Measurements from ENCODE around the gene GALNT16. TPM values are rescaled to one million over a fixed set of nuclear protein-coding genes. Genes with fewer than 3 reads are reported as not detected.

The GALNT16 gene
- total RNA-seq, 1 experiment from 2014 or later, result not detected

DNA sequence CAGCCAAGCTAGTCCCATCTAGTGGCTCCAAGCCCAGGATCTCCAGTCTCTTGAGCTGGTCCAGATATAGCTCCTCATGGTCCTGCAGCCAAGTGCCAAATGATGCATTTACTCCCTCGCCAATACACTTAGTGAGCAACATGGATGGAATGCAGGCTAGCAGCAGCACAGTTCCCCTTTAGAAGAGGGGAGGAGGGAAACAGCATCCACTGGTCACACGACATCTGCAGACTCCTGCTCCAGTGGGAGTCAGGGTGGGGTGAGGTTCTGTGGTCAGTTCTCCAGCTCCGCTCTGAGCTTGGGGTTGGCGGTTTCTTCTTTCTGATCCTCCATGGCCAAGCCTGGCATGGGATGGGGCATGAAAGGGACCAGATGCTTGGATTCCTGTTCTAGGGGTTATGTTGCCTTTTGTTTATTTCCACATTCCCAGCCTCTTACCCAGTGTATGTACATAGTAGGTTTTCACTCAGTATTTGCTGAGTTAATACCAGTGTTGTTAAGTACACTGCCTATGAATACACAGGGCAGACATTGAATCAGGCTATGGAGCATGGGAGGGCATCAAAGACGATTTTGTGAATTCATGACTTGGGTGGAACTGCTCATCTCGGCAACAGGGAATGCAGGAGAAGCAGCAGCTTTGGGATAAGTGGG is 57.3 kb downstream of the GALNT16 start:
- DNase-seq (ENCODE audit: low spot score), result peak; percentile 0

DNA sequence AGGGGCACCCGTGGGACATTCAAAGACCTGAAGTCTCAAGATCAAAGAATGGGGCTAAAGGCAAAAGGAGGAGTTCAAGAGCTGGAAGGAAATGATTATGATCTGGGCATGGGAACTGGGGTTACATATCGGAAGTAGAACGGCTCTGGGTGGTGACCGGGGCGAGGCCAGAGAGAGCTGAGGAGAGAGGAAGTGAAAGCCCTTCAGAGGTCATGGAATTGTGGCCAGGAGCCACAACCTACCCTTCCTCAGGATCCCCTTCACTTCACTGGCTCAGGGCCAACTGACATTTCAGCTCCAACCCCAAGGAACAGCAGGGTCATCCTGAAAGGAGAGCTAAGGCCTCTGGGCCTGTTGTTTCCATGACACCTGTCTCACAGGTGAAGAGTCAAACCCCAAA is 57.8 kb downstream of the GALNT16 start:
- no peak for DNase-seq (ENCODE audit: low spot score)

DNA sequence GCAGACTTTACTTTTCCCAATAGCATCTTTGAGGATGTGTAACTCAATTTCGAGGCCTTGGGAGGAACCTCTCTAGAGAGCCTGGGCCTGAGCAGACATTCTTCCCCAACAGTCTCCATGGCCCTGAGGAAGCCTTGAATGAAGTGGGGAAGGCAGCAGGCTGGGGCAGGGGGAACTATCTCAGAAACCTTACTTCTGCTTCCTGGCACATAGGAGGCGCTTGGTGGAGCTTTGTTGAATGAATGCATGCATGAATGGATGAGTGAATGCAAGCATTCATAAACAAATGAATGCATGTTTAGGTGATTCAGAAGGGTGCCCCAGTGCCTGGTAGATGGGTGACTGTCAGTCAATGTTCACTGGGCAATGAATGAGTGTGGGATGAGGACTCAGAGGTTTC is 58.3 kb downstream of the GALNT16 start:
- DNase-seq (ENCODE audit: low spot score), result no peak

DNA sequence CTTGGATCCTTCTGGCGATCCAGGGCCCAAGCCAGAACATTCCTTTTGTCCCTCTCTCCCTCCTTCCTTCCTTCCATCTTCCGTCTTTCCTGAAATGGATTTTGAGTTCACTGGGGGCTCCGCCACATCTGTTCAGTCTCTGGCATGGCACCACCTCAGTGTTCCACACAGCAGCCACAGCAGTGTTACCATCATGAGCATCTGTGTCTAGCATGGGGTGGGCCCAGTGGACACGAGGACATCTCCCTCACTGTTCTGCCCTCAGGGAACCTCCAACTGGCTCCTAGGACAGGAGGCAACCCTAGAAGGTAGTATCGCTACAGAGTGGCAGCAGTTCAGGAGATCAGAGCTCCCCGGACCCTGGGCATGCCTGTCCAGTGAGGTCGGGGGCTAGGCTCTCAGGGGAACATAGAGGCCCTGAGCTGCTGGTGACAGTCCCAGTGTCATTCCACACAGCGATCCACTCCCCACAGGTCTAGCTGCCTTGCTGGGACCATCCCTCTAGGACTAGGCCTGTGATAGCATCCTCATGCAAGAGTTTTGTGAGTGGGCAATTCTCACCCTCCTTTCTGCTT is 59.0 kb downstream of the GALNT16 start:
- DNase-seq (ENCODE audit: low spot score), result no peak

DNA sequence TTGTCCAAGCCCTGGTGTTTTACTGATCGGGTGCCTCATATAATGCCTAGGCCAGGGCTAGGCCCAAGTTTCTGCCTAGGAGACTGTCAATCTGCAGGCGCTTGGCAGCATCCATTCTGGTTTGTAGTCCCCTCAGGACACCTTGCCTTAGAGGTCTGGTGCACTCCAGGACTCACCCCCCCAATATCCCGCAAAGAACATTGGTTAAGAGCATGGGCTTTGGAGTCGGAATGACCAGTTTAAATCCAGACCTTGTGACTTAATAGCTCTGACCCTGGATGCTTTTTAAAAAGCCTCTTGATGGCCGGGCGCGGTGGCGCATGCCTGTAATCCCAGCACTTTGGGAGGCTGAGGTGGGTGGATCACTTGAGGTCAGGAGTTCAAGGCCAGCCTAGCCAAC is 60.0 kb downstream of the GALNT16 start:
- DNase-seq (ENCODE audit: low spot score), result no peak

DNA sequence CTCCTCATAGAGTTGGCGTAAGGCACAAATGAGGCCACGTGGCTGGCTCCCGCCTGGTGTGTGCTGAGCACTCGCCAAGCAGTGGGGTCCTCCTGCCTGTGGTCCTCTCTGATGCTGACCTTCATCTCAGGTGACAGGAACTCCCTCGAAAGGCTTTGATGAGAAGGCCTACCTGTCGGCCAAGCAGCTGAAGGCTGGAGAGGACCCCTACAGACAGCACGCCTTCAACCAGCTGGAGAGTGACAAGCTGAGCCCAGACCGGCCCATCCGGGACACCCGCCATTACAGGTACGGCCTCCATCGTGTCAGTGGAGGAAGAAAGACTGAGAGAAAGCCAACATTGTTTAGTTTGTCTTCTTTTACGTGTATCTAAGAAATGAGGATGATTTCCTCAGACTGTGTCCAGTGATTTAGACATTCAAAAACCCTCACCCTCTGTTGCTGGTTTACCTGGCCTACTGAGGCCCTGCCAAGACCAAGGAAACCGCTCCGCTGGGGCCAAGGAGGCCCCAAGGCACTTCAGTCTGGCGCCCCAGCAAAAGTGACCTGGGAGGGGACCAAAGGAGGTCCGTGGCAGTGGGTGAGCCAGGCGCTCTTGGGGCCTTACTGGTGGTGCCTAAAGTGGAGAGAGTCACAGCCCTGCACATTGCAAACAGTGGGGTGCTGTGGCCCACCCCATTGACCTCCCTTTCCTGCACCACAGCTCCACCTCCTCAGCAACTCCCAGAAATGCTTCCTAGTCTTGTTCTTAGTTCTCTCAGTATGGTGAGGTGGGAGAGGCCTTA is 60.8 kb downstream of the GALNT16 start:
- no peak for DNase-seq (ENCODE audit: low spot score)

DNA sequence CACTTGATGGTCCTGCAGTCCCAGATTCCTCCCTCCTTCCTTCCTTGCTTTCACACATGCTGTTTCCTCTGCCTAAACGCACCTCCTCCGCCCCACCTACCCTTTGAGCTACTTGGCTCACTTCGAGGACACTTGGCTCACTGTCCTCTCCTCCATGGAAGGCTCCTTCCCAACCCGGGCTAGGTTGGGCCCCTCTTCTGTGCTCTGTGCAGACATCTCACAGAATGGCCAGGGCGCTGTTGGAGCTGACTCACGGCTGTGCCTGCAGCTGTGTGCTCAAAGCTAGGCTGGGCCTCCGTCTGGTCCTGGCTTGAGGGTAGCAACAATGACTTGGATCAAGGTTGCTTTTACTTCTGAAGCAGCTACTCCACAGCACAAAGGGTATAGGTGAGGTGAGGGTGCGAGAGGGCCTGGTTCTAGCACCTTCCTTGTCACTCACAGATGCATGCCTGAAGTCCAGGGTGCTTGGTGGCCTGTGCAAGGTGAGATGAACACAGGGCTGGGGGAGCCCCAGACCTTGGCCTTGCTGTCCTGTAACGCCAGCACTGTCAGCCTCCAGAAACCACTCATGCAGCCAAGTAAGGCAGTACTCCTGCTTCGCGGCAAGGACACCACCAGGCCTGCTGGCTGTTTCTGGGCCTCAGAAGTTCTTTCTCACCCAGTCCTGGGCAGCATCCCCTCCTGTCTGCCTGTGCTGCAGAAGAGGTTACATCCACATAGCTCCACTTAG is 61.8 kb downstream of the GALNT16 start:
- DNase-seq (ENCODE audit: low spot score), result no peak

DNA sequence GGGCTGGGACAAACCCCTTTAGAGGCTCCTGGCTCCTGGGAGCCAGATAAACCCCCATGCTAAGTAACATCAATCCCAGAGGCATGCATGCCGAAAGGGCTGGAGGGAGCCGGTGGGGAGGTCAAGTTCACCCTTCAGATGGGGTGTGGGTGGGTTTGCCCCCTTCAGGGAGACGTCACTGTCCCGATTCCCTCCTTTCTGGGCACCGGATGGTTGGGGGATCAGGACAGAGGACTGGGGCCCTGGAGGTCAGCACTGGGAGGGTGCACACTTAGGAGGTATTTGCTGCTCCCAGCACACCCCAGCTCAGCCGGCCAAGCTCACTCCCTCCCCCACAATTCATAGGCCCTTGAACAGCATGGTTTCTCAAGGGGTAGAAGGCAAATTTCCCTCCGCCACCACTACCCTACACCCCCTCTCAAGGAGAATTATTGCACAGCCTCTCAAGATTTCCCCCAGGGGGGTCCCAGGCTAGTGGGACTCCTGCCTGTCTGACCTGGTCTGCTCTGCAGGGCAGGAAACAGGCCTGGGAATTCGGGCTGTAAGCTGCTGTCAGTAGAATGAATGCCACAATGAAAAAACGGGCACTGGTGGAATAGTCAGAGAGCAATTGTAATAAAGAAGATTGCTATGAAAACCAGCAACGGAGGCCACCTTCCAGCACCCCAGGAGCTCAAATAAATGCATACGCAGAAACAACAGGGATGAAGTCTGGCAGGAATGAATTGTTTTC is 63.5 kb downstream of the GALNT16 start:
- no peak for DNase-seq (ENCODE audit: low spot score)

DNA sequence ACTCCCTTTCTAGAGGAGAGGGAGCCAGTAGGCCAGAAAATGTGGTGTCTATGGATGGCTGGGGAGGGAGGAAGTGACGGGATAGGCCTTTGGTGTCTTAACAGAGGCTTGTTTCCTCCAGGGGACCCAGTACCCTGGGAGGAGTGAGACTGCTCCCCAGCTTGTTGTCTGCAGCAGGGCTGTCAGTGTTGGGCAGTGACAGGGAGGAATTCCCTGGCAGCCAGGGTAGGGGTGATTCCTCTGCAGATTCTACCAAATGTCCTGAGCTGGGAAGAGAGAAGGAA is 64.0 kb downstream of the GALNT16 start:
- DNase-seq (ENCODE audit: low spot score), result no peak

DNA sequence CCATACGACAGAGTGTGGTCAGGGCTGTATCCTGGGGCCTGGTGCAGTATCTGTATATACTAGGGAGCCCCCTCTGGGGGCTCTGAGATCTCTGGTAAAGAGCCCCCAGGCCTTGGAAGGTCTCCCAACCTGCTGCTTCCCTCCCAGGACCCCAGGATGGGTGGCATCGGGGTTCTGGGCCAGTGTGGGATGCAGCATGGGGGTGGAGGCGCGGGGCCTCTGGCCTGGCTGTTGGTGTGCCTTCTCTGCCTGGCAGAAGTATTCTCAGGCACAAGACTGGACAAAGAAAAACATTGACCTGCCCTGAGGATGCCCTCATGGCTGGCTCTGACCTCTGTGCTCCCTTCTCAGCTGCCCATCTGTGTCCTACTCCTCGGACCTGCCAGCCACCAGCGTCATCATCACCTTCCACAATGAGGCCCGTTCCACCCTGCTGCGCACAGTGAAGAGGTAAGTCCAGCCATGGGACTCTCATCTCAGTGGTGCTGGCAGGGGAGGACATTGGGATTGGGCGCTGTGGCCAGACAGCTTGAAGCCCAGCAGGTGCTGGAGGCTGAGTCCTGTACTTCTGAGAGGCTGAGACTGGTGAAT is 64.5 kb downstream of the GALNT16 start:
- no peak for DNase-seq (ENCODE audit: low spot score)

DNA sequence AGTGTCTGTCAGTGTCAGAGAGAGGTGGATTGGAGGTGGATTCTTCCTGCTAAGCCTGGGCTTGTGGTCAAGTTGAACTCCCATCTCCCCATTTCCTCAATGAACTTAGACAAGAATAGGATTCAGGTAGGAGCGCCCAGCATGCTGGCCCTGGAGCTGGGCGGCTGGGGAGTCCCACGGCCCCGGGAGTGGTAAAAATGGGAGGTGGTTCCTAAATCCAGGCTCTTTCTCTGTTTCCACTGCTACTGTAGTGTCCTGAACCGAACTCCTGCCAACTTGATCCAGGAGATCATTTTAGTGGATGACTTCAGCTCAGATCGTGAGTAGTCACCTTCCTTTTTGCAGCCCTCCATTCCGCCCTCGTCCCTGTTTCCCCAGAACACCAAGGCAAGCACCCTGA is 65.1 kb downstream of the GALNT16 start:
- no peak for DNase-seq (ENCODE audit: low spot score)

DNA sequence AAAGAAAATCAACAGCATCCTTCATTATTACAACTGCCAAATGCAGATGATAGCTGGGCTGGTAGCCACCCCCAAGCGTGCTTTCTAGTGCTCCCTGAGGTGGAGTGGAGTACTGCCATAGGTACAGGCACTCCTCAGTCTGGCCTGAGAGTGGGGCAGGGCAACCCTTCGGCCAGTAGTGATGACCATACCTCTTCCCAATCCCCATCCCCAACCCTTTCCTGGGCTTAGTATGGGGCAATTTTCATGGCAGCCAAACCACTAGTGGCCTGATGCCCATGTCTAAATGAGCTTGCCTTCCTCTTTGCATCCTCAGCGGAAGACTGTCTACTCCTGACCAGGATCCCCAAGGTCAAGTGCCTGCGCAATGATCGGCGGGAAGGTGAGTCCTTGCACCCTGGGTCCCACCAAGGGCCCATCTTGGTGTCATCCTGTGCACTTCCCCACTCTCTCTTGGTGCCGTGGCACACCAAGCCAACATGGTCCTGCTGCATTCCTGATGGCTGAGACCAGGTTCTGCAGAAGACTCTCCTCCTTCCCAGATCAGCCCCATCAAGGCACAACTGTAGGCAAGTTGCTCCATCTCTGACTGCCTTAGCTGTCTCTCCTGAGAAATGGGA is 65.8 kb downstream of the GALNT16 start:
- no peak for DNase-seq (ENCODE audit: low spot score)

DNA sequence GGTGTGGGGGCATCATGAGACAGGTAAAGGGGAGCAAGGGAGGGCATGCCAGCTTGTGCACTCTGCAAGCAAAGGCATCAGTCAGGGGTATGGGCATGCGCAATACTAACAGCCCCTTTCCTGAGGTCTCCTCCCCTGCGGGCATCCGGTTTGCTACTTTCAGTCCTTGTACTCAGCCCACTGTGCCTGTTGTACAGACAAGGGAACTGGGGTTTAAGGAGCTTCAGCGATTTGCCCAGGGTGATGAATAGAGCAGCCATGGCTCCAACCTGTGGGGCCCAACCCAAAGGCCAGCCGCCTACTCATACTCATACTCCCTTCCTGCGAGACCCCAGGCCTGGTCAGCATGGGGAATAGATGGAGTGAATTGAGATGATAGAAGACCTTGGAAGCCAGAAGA is 66.7 kb downstream of the GALNT16 start:
- no peak for DNase-seq (ENCODE audit: low spot score)

DNA sequence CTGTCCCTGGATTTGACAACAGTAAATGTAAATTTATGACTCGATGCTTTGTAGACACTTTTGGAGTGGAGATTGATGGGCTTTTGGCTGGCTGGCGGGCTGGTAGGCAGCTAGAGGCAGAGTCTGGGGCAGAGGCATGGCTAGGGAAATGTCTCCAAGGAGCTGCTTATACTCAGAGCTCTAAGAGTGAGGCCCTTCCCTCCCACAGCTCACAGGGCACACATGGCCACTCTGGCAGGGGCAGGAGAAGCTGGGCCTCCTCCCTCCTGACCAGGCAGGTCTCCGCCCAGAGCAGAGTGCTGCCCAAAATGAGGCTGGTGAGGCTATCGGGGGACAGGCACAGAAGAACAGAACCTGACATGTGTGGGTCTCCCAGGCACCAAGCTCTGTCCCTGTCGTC is 67.5 kb downstream of the GALNT16 start:
- no peak for DNase-seq (ENCODE audit: low spot score)

DNA sequence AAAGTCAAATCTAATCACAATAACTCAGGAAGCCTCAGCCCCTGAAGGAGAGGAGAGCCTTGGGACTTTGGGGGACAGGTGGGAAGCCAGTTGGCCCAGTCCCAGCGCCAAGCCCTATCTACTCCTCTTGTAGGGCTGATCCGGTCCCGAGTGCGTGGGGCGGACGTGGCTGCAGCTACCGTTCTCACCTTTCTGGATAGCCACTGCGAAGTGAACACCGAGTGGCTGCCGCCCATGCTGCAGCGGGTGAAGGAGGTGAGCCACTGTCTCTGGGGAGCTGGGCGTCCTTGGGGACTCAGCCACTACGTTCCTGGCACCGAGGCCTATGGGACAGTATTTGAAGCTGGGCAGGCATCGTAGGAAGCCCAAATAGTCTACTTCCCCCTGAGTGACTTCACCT is 68.4 kb downstream of the GALNT16 start:
- DNase-seq (ENCODE audit: low spot score), result no peak

DNA sequence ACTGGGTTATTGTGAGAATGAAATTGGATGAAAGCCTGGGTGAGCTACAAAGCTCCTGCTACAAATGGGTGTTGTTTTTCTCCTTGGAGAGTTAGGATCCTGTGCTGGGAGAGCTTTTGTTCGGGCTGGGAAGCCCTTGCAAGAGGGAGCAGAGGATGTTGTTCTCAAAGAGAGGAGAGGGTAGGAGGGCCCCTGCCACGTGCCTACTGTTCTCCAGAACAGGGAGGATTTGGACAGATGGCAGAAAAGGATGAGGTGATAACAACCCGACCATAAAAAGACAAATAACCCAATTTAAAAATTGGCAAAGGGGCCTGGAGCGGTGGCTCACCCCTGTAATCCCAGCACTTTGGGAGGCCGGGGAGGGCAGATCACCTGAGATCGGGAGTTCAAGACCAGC is 68.8 kb downstream of the GALNT16 start:
- DNase-seq (ENCODE audit: low spot score), result no peak

DNA sequence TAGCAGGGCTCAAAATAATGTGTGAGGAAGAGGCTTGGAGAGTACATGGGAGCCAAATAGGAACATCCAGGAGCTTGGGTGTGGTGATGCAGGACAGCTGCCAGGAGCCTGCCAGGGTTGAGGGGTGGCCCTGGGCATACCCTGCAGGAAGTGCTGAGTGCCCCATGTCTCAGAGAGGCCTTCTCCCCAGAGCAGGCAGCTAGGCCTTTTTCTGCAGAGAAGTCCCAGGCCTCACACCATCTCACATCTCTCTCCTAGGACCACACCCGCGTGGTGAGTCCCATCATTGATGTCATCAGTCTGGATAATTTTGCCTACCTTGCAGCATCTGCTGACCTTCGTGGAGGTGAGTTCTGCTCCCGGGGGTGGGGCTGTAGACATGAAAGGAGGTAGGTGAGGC is 71.2 kb downstream of the GALNT16 start:
- no peak for DNase-seq (ENCODE audit: low spot score)

DNA sequence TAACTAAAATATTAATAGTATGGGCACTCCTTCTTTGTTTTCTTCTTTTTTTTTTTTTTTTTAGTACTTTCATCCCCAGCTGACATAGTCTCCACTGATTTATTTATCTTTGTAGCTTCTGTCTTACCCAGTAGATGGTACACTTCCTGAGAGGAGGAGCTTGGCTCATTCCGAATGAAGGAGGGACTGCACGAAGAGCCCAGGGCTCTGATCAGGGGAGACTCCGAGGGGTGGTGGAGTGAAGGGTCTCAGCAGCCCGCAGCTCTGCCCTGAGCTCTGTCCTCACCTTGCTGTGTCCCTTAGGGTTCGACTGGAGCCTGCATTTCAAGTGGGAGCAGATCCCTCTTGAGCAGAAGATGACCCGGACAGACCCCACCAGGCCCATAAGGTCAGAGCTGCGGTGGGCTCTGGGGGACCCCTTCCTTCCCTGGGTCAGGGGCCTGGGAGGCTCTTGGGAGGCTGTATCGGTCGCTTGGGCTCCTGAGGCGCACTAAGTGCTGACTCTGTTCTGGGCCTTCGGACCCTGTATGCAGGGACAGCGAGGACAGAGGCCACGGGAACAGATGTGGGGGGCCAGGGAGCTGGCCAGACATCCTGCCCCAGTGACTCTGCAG is 72.9 kb downstream of the GALNT16 start:
- DNase-seq (ENCODE audit: low spot score), result no peak

DNA sequence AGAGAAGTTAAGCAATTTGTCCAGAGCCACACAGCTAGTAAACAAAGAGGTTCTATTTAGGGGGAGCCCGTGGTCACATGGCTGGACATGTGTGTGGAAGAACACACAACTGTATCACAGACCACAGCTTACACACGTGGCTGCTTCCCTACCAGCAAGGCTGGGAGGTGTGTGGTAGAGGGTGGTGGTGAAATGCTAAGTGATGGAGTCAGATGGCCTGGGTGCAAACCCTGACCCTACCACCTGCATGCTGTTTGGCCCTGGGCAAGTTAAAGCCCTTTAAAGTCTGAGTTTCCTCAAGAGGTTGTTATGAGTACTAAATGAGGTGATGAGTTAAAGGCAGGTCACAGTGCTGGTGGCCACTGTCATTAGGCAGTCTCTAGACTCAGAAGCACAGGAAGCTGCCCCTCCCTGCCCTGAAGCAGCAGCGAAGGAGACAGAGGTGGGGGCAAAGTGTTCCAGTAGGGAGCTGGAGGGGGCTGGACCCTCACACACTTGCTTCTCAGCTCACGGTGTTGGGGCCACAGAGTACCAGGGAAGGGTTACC is 73.9 kb downstream of the GALNT16 start:
- no peak for DNase-seq (ENCODE audit: low spot score)

DNA sequence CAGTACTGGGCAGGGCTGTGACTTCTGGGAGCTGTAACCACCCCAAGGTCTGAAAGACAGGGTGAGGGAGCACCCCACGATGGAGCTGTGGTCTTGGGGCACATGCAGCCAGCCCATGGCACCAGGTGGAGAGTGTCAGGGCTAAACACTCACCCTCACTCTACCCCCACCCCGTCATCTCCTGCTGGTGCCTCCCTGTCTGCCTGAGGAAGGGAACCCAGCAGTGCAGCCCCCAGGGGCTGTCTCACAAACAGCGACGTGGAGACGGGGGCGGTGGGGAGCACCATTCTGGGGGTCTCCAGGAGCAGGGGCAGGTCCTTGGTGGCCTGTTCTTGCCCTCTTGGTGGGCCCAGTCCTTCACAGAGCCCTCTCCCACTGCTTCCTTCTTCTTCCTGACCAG is 74.6 kb downstream of the GALNT16 start:
- no peak for DNase-seq (ENCODE audit: low spot score)
